Activated CD4-positive, alpha-beta T cell treated with anti-CD3 and anti-CD28 coated beads, Interleukin-2, amount 50 U/mL, for 48 hours (primary cell): ENCODE results near the gene BNC2.

Source experiments
- DNase-seq, 2 experiments: peaks; one replicate each; pipeline ENCODE4 v3.0.0-alpha.2; 2020

The BNC2 gene

DNA sequence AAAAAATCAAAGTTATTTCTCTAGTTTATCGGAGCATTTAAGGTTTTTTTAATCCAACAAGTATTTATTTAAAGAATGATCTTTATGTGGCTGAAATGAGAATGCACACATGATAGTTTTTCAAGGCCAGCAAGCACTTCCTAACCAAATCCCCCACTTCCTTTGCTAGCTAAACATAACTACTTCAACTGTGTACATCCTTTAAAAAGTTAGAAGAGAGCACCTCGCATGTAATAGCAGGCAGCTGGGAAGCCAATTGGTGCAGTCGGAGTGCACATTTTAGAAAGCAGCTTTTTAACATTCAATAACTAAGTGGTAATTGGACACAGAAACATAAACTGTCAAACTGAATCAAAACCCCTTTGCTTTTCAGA is 245.7 kb downstream of the BNC2 start:
- no peak for DNase-seq

DNA sequence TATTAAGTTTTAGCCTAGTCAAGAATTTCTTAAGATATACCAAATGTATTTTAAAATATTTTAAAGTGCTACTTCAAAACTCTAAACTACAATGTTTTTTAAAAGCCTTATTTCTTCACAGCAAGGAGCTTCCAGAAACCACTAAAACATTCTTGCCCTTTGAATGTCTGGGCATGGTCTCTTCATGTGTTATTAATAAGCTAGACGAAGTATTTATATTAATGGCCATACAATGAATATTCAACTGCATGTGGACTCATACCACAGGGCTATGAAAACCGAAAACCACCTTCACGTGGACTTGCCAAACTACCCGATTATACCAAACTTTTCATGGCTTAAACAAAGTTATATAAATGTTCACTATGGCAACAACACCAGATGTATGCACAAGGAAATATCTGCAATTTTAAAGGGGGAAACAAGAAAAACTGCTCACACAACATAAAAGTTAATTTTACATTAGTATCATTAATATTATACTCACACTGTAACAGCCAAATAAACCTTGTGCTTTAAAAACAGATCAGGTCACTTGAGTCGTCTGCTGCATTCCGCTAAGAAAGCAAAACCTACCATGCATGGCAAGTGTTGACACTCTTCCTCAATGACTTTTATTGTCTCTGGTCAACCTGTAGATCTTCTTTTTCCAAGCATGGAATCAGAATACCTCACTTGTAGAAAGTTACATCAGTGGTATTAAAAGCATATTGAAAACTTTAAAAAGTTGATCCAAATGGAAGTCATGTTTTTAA is 246.3 kb downstream of the BNC2 start:
- DNase-seq: no peak

DNA sequence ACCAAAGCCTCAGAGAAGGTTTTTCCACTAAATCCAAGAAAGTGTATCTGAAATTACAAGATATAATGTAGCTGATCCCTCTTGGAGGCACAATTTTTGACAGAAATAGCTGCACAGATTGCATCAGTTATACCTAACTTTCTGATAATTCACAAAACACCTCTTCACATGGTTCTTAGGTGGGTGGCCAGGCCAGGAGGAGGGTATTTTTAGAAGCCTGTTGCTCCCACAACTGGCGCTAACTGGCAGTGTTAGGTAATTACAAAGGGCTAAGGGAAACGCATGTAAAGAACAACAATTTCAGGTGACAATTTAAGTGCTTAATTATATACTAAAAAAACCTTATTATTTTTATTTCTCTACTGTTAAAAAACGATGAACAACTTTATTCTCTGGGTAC is 247.9 kb downstream of the BNC2 start:
- no peak for DNase-seq

DNA sequence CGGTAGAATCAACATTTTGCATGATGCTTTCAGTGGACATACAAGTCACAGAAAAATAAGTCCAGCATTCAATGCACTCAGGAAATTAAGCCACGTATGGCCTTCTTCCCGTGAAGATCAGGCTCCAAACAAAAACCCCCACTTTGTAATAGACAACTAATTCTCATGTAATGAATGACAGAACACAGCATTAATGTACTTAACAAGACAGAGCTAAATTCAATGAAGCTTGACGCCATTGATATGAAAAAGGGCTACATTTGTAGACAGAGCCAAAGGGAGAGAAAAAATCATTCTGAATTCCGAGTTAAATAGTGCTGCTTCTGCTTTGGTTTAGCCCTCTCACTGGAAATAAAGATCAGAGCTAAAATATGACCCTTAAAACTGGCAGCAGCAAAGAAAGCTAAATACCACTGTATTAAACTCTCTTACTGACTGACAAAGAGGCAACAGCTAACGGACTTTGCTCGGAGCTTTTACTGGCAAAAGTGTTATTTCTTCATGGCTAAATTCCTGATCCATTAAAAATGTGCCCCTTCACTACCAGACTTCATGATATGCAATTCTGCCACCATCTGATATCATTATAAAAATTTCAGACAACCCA is 250.5 kb downstream of the BNC2 start:
- no peak for DNase-seq

DNA sequence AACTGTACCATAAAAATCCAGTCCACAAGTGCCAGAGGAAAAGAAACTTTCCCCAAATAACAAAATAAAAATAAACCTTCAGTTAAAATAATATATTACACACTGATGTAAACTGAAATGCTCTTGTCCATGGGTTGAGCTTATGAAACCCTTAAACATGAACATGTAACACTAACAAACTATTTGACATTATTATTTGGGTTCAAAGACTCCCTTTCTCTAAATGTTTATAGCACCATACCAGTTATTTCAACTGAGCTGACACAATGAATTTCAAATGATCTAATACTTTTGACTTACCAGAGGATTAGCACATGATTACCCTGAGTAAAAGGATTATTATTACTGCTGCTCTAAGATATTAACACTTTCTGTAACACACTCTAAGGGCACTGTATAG is 251.1 kb downstream of the BNC2 start:
- DNase-seq: no peak

DNA sequence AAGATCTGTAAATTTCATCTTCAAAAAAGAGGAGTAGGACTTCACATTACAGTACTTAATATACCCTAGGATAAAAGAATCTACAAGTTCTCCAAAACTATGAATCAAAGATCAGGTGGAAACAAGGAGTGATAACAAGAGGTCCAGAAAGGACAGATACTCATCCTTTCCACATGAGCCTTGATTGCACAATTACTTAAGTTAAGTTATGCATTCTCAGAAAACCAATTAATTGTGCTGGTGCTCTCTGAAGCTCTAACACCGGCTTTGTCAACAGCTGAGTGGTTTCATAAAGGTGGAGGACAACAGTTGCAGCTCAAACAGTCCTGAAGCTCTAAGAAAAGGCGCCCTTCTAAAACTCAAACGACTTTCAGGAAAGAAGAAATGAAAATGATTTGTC is 251.9 kb downstream of the BNC2 start:
- no peak for DNase-seq

DNA sequence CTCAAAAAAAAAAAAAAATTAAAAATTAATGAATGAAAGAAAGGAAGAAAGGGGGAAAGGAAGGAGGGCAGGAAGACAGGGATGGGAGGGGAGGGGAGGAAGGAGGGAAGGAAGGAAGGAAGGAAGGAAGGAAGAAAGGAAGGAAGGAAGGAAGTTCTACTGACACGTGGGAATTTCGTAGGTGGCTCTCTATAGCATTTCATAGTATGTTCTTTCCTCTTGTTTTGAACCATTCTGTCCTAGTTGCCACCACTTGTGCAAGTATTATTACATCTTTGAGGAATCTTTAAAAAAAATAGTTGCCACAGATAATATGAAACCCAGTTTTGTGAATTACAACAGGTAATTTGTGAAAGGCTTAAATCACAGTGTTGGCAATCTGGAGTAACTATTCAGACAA is 253.8 kb downstream of the BNC2 start:
- DNase-seq: no peak

DNA sequence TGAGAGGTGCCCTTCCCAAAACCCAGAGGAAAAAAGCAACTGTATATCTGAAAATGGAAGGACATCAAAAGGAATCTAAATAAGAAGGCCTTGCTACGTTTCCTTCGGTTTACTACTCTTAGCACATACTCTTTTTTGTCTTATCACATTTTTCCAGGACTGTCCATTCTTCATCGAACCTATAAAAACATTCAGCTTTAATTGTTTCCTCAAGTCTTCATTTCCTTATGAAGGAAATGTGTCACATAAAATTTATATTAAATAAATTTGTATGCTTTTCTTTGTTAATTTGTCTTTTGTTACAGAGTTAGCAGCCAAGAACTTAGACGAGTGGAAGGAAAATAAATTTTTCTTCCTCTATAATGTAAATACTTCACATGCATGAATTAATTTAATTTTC is 255.0 kb downstream of the BNC2 start:
- DNase-seq: no peak

DNA sequence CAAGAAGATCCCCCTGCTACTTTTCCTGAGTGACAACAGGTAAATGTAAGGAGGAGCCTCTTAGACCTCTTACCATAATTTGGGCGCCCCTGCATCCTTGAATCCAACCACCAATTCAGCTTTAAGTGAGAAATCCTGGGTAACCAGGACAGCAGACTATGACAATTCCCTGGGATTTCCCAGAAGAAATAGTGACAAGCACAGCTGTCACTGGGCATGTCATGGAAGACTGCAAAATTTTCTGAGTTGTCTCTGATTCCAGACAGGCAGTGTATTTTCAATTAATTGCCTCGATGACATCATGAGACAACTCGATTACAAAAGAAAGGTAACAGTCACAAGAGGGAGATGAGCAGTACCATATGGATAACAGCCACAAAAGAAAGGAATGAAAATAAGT is 256.9 kb downstream of the BNC2 start:
- no peak for DNase-seq

DNA sequence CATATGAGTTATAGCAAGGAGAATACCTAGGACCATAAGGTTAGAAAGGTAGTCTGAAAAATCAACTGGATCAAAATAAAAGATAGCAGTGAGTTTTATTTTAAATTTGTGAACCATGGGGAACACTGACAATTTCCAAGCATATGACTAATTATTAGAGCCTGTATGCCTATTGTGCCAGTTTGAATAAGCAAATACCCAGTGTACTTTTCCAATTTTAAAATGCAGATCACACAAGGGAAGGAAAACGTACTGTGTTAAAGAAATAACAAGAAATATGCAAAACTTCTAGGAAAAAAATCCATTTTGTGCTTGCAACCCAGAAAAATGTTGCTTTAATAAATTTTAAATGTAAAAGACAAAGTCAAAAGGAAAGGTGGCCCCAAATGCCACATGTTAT is 257.4 kb downstream of the BNC2 start:
- no peak for DNase-seq

DNA sequence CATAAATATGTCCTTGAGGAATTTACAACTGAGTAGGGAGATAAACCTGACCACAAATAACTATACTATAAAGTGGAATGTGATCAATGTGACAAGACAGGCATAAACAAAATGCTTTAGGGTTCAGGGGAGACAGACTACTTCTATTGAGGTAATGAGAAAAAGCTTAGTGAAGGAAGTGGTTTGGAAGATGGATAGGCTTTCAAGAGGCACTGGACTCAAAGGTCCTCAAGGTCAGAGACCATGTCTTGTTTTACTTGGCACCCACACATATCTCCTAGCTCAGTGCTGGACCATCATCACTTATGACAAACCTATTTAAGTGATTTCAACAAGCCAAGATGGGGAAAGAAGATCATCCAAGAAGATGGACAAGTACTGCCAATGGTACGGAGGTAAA is 257.8 kb downstream of the BNC2 start:
- no peak for DNase-seq

DNA sequence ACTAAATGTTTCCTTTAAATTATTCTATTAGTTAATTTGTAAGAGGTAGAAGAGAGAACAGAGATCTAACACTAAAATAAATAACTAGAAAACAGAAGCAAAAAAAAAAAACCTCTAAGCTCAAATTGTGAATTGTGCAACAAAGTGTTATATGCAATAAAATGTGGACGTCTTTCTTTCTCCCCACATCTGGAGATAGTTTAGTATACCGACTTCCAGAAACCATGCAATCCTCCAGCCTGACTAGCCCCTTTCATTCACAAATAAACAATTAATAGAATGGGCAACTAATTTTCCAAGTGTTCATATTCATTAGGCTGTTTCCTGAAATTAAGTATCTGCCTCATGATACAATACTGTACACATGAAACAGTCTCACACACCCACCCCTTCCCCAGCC is 258.5 kb downstream of the BNC2 start:
- no peak for DNase-seq

DNA sequence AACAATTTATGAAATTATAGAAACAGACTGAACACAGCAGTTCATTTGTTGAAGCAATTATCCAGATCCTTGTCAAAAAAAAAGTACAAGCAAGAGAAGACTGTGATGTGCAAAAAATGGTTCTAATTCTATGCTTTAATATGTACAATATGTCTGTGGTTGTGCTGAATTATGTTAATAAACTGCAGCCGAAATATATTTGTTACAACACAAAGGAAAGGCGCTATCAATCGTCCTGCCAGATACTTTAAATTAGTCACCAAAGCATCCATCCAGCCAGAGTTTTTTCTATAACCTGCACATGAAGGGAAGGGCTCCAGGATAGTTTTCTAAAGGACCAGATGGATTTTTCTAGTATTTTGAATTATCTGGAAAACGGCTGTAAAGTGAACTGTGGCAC is 259.5 kb downstream of the BNC2 start:
- no peak for DNase-seq

DNA sequence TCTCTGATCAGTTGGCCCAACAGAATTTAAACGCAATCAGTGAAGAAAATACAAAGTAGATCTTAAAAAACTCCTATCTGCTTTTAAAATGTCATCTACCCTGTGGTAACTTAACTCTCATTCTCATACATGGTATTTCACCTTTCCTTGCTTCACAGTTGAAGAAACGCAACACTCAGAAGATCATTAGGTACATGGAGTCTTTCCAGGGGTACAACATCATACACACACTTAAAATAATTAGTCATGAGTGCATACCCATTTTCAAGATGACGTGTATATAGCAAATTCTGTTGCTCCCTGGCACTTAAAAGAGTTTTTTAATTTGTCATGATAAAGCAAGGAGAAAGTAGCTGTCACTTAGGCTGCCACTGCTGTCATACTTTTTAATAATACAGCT is 259.9 kb downstream of the BNC2 start:
- DNase-seq: no peak

DNA sequence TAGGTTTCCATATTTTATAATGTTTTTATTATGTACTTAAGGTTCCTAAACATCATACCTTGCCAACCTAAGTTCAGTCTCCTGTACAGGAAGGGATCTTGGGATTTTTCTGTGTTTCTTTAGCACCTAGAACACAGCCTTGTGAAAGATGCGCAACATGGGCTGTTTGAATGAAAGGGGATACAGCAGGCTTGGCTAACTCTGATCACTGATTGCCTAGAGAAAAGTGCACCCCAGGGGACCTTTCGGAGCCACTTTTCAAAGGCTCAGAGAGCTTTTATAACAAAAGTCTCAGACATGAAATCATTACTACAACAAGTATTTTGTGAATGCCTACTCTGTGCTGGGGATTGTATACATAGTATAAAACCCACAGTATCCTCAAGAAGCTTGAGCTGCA is 261.6 kb downstream of the BNC2 start:
- no peak for DNase-seq

DNA sequence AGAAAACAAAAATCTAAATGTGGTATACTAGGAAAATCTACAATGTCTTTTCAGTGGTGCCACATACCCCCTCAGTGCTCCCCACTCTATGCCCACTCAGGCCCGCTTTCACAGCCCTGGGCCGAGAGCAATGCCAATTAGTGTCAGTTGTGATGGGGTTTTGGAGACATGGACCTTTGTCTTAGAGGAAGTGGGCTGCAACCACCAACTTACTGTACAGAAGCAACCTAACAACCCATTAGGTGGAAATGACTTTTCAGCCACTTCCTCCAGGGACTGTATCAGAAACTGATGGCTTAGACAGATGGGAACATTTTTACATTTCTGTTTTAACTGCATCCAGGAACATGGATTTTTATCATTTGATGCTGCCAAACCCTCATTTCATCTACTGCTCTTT is 268.0 kb downstream of the BNC2 start:
- no peak for DNase-seq

DNA sequence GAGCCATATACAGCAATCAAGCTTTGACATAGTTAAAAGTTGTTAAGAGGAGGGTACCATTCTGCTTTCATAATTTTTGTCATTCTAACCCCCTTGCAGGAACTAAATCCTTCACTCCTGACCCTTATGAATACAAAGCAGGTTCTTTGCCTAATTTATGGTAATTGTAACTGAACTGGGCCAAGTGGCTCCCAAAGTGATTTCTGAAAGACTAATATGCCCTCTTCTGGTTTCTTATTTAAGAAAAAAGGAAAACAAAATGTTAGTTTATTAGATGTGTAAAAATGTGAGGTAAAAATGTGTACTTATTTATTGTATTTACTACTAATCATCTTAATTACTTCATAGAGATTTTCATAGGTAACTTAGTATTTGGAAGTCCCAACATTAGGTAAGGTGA is 268.5 kb downstream of the BNC2 start:
- no peak for DNase-seq

DNA sequence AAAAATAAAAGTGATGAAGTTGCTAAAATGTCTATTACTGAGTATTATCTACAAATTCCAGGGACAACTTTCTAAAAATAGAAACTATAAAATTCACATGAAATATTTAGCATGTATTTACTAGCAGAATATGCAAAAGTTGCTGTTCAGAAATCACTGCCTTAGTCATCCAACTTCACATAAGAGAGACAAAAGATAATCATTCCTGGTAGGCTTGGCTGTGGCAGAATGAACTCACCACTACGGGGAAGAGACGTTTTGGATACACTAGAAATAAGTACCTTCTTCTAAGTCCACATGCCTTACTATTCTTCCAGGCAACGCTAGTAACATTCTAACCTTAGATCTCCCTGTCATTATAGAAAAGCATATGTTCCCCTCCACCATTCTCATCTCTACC is 272.2 kb downstream of the BNC2 start:
- no peak for DNase-seq

DNA sequence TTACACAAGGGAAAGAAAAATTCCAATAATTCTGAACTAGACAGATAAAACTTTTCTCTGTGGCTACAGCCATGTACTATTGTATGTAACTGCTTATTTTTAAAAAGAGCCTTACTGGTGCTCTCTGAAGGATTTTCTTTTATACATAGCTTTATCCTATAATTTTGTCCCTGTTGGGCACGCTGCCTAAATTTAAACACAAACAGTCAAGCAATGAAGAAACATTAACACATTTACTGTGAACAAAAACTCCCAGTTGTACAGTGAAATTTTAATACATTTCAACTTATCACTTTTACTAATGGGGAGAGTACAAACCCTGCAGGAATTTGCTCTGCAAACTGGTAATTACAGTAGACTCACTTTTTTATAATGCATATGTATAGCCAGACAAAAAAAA is 273.3 kb downstream of the BNC2 start:
- no peak for DNase-seq

DNA sequence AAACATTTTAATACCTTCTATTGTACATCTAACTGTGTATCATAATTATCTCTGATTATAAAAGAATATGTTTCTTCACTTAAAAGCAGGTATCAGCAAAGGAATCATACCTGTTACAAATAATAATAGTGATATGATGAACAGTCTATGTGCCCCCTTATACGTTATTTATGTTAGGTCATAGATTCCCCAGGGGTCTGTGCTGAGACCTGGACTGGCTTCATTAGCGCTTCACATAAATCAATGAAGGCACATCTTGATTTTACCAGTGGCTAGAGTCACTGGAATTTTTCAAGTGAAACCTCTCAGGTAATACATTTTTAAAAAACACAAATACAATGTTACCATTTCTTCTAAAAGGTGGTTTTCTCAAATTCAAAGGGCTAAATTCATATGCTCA is 275.2 kb downstream of the BNC2 start:
- DNase-seq: no peak

DNA sequence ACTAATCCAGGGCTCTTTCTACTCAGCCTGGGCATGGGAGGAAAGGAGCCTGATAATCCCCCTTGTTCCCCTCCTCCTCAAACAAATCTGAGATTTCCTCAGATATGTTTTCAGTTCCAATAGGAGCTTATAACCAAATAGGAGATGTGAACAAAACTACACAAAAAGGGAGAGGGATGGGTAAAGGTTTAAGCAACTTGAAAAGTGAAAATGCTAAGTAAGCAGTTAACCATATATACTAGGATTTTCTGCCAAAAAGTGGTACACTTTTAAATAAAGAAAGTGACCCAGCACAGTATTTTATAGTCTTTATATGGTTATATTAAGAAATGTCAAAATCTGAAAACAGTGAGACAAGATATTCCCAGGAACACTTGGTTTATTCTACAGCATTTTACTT is 275.7 kb downstream of the BNC2 start:
- no peak for DNase-seq

DNA sequence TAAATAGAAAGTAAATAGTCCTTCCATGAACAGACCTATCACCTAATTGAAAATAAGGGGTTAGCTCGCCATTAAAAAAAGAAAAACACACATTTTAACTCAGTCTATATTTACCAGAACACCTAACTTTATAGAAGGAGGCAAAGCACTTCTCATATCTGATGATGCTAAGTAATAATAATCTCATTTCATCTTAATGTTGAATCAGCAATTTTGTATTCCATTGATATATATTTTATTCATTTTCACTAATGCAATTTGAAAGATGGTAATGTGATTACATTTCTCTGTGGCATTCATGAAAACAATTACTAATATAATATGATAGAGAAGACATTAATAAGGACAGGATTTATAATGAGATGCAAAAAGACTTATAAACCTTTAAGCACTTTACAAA is 276.7 kb downstream of the BNC2 start:
- no peak for DNase-seq

DNA sequence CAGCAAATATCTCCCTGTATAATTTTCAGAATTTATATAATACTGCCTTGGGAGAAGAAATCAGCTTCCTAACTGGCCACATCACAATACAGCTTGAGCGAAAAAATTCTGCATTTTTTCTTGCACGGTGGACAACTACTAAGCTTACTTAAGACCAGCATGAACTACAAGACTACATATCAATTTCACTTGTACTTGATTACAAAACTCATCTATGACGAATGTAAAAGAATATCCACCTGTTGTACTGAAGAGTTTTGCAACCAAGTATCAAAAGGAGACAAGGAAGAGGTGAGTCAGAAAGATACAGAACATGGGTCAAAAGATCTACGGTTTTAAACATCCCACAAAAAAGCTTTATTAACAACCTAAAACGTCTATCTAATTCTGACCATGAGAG is 279.4 kb downstream of the BNC2 start:
- no peak for DNase-seq

DNA sequence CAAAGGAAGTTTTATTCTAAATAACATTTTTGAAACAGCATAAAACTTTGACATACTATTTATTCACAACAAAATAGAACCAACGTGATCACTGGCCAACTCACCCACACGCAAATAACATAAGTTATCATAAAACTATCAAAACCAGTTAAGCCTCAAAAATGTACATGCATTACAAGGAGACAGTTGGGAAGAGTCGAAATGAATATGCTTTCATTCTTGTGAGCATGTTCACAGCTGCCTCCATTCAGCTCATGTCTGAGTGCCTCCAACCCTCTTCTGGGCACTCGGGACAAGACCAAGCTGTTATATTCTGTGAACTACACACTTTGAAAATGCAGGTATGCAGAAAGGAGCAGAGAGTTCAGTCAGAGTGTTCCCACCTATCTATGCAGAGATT is 284.9 kb downstream of the BNC2 start:
- no peak for DNase-seq

DNA sequence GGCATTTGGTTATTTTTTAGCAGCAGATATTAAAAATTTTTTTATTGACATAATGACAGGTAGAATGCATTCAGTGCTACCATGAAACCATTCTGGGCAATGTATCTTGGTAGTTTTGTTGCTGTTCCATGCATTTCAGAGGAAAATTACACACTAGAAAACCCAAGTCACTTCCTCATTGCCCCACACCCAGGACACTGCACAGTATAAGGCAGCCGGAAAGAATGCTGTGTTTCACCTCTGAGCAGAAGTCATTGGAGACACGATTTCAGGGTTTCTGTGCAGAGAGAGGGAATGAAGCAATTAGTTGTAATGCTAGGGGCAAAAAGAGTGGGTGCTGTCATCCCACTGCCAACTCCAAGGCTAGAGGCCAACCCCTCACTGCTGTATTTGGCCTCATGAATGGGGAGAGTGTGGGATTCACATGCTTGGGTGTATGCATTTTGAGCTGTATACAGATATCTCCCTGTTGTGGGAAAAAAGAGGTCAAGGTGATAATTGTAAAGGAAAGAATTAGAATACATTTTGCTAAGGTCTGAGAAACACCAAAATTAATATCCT is 290.5 kb downstream of the BNC2 start:
- no peak for DNase-seq
